ENCODE results near the gene NRCAM. TPM values are rescaled to one million over a fixed set of nuclear protein-coding genes. Genes with fewer than 3 reads are reported as not detected.

NRCAM gene
- total RNA-seq, 6 experiments from 2014 or later: 0.27 to 0.51 (median 0.40) TPM

DNA sequence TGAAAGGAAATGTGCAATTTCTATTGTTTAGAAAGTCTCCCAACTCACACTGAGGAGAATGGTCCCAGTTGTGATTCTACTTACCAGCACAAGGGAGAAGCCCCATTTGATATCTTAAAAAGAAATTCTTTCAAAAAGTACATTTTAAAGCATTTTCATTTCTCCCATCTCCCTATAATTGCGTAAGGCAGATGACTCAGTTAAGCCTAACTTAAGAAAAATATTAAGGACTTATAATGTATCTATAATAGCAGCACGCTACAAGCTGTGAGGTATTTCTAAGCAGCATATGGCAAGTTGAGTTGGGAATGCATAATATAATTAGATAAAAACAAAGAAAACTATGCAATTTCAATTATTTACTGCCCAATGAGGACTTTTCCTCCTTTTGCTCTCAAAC lies 8.5 kb upstream of the NRCAM start:
- H3K27me3 Mint-ChIP-seq (ENCODE audit: insufficient read depth): peaks cover 5% of the 10 kb centered on the region
- no peaks in the 10 kb centered on the region for H3K36me3 Mint-ChIP-seq (ENCODE audit: low read depth)
- H3K9me3 Mint-ChIP-seq: no peaks in the 10 kb centered on the region
- TF ChIP-seq, protein P1, sequence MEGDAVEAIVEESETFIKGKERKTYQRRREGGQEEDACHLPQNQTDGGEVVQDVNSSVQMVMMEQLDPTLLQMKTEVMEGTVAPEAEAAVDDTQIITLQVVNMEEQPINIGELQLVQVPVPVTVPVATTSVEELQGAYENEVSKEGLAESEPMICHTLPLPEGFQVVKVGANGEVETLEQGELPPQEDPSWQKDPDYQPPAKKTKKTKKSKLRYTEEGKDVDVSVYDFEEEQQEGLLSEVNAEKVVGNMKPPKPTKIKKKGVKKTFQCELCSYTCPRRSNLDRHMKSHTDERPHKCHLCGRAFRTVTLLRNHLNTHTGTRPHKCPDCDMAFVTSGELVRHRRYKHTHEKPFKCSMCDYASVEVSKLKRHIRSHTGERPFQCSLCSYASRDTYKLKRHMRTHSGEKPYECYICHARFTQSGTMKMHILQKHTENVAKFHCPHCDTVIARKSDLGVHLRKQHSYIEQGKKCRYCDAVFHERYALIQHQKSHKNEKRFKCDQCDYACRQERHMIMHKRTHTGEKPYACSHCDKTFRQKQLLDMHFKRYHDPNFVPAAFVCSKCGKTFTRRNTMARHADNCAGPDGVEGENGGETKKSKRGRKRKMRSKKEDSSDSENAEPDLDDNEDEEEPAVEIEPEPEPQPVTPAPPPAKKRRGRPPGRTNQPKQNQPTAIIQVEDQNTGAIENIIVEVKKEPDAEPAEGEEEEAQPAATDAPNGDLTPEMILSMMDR (IDR thresholded peaks at IDR 0.05): no peak
- DNase-seq: no peak
- H3K4me1 Mint-ChIP-seq (ENCODE audit: low read depth): peaks cover 5% of the 10 kb centered on the region; the same call in 1 of the 2 replicates
- H3K27ac Mint-ChIP-seq: no peak overlapping the region
- H3K4me3 Mint-ChIP-seq: no peak overlapping the region

DNA sequence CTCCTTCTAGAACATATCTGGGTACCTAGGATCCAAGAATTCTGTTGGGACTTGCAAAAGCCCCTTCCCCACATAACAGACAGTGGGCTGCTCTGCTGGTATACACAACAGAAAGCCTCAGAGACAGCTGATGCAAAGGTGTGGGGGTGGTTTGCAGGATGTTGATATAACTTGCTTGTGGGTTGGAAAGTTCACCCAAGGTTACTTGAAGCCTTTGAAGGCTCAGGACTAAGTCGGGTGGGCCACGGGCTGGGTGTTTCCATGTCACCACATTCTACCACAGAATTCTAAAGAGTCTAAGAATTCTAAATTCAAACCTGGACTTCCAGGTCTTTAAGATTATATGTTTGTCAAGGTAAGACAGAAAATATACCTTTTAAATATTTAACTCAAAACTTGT lies 7.4 kb upstream of the NRCAM start:
- no peak overlapping the region for H3K4me3 Mint-ChIP-seq
- no peak overlapping the region for H3K27ac Mint-ChIP-seq
- DNase-seq: no peak
- peaks cover 5% of the 10 kb centered on the region; the same call in 1 of the 2 replicates for H3K4me1 Mint-ChIP-seq (ENCODE audit: low read depth)
- H3K36me3 Mint-ChIP-seq (ENCODE audit: low read depth): no peaks in the 10 kb centered on the region
- TF ChIP-seq, protein P1 (IDR thresholded peaks at IDR 0.05): no peak
- H3K9me3 Mint-ChIP-seq: no peaks in the 10 kb centered on the region
- H3K27me3 Mint-ChIP-seq (ENCODE audit: insufficient read depth): peaks cover 5% of the 10 kb centered on the region

- peaks cover 18% of the 10 kb centered on the region for H3K27me3 Mint-ChIP-seq (ENCODE audit: insufficient read depth)
- DNase-seq: no peak
- H3K27ac Mint-ChIP-seq: no peak overlapping the region
- no peaks in the 10 kb centered on the region for H3K36me3 Mint-ChIP-seq (ENCODE audit: low read depth)
- peaks cover 5% of the 10 kb centered on the region; the same call in 1 of the 2 replicates for H3K4me1 Mint-ChIP-seq (ENCODE audit: low read depth)
- TF ChIP-seq, protein P1 (IDR thresholded peaks at IDR 0.05): no peak
- no peaks in the 10 kb centered on the region for H3K9me3 Mint-ChIP-seq
- H3K4me3 Mint-ChIP-seq: no peak overlapping the region
These were observed 5.6 kb upstream of the NRCAM start for GRCh38 chr7:108461840-108462239.

DNA sequence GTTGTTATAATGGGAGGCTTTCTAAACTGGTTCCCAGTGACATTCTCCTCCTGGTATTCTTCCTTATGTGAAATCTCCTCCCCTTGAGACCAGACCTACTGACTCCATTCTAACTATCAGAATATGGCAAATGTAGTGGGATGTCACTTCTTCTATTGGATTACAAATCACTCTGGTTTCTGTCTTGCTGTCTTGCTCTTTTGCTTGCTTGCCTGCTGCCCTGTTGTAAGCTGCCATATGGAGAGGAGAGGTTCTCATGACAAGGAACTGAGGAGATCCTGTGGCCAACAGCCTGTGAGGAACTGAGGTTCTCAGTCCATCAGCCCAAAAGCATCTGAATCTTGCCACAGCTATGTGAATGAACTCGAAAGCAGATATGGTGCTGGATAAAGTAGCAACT lies 4.7 kb upstream of the NRCAM start:
- no peaks in the 10 kb centered on the region for H3K9me3 Mint-ChIP-seq
- H3K27me3 Mint-ChIP-seq (ENCODE audit: insufficient read depth): peaks cover 20% of the 10 kb centered on the region
- H3K36me3 Mint-ChIP-seq (ENCODE audit: low read depth): no peaks in the 10 kb centered on the region
- H3K27ac Mint-ChIP-seq: no peak overlapping the region
- H3K4me3 Mint-ChIP-seq: no peak overlapping the region
- TF ChIP-seq, protein P1 (IDR thresholded peaks at IDR 0.05): no peak
- DNase-seq: no peak
- H3K4me1 Mint-ChIP-seq (ENCODE audit: low read depth): peaks cover 5% of the 10 kb centered on the region; the same call in 1 of the 2 replicates

DNA sequence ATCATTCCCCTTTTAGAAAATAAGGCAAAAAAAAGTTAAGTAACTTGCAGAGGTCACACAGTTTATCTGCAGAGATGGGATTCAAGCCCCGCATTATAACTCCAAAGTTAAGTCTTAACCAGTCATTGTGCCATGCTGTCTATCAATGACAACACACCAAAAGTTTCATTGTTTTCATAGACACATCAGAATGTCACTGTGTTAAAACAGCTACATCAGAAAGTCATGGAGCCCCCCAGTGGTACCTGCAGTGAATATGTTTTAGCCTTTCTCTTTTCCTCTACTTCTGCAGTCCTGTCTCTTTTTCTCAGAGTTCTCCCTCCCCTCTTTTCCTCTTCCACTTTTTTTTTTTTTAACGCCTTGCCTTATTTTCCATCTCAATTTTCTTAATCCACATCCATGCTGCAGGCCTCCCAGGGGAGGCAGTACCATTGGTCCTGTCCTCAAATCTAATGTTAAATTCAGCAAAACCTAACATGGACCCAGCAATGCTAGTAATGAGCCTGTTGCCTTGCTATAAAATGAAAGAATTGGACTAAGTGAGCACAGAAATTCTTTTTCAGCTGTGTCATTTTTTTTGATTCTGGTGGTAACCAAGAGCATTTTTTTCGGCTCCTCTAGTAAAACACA lies 3.8 kb upstream of the NRCAM start:
- Mint-ChIP-seq H3K9me3 (no peaks in the 10 kb centered on the region), H3K27ac (no peak overlapping the region), H3K4me3 (no peak overlapping the region), H3K4me1 (ENCODE audit: low read depth) (peaks cover 5% of the 10 kb centered on the region; the same call in 1 of the 2 replicates), H3K27me3 (ENCODE audit: insufficient read depth) (peaks cover 20% of the 10 kb centered on the region), H3K36me3 (ENCODE audit: low read depth) (no peaks in the 10 kb centered on the region)
- TF ChIP-seq, protein P1 (IDR thresholded peaks at IDR 0.05): peak; percentile 69
- no peak for DNase-seq
